T-helper 1 cell treated with Interleukin-12 subunit alpha and Interleukin-12 subunit beta and Interleukin-4 antibody, amounts not matched to agents 30 ng/mL and 1 ng/mL, for 36 hours (primary cell): Measurements from ENCODE around the gene HIRIP3. TPM values are rescaled to one million over a fixed set of nuclear protein-coding genes. Genes with fewer than 3 reads are reported as not detected.
"Not testable (repeated sequence)": the region's sequence is repeated elsewhere in the genome, so short reads cannot be mapped to it uniquely, and the experiment has no call there.

Experiments
- intact Hi-C: fragments of 100-400 bp; cut with micrococcal nuclease; formaldehyde crosslinking; loops from one replicate; pipeline ENCODE4 v1.15.1; 2024
- total RNA-seq: library from RNA; stranded (reverse); gene quantifications from 2 replicates; pipeline ENCODE4 v1.2.3, GENCODE V29; 2022

HIRIP3 gene
- total RNA-seq, result 35.8 and 36.9 TPM in 2 replicates

- intact Hi-C loops, result loop anchor here (1.0 to 10.0 kb wide), 4 partner anchors 401 to 1173 kb away; partner anchors contain the start of genes ATXN2L, CFAP119 and RNF40
These were observed at the start of gene HIRIP3 for GRCh38 chr16:29995324-29995910. TSS of gene HIRIP3 (minus strand) at chr16:29995617. CDS start at chr16:29995605, 12 bp downstream.

- intact Hi-C loops, result no loop called here
These were observed 46.4 kb upstream of the HIRIP3 start for GRCh38 chr16:30041841-30042240.

- intact Hi-C loops, result not testable (repeated sequence)
These were observed 45.3 kb upstream of the HIRIP3 start for GRCh38 chr16:30040690-30041089.

GRCh38 chr16:30040221-30040620, 44.8 kb upstream of the HIRIP3 start:
- intact Hi-C loops, result no loop called here

GRCh38 chr16:30033270-30033669, 37.9 kb upstream of the HIRIP3 start:
- intact Hi-C loops, result no loop called here

- intact Hi-C loops, result no loop called here
These were observed 36.8 kb upstream of the HIRIP3 start for GRCh38 chr16:30032083-30032819.

- intact Hi-C loops, result no loop called here
These were observed 36.1 kb upstream of the HIRIP3 start for GRCh38 chr16:30031477-30031918.

- intact Hi-C loops, result no loop called here
These were observed 35.5 kb upstream of the HIRIP3 start, which contains the start of gene TLCD3B for GRCh38 chr16:30030841-30031413. TSS of gene TLCD3B (minus strand) at chr16:30031271. CDS start at chr16:30030527, 744 bp downstream.

- intact Hi-C loops, result no loop called here
These were observed 34.7 kb upstream of the HIRIP3 start for GRCh38 chr16:30030011-30030685.

GRCh38 chr16:30028438-30029076, 33.1 kb upstream of the HIRIP3 start:
- intact Hi-C loops, result no loop called here

- intact Hi-C loops, result no loop called here
These were observed 32.4 kb upstream of the HIRIP3 start for GRCh38 chr16:30027588-30028437.

GRCh38 chr16:30026449-30026848, 31.0 kb upstream of the HIRIP3 start:
- intact Hi-C loops, result no loop called here

- intact Hi-C loops, result no loop called here
These were observed 30.2 kb upstream of the HIRIP3 start for GRCh38 chr16:30025574-30025973.

- intact Hi-C loops, result no loop called here
These were observed 29.7 kb upstream of the HIRIP3 start for GRCh38 chr16:30025156-30025555.

GRCh38 chr16:30024451-30024850, 29.0 kb upstream of the HIRIP3 start:
- intact Hi-C loops, result loop anchor here (5.0 kb wide), 3 partner anchors 122 to 197 kb away; partner anchors contain the start of gene ASPHD1

GRCh38 chr16:30023586-30023985, 28.2 kb upstream of the HIRIP3 start:
- intact Hi-C loops, result loop anchor here (5.0 kb wide), 3 partner anchors 121 to 196 kb away; partner anchors contain the start of gene ASPHD1

GRCh38 chr16:30022887-30023286, 27.5 kb upstream of the HIRIP3 start, which contains the start of gene C16orf92:
TSS of gene C16orf92 (plus strand) at chr16:30023198. CDS start at chr16:30023341, 143 bp downstream.
- intact Hi-C loops, result loop anchor here (5.0 kb wide), 3 partner anchors 121 to 196 kb away; partner anchors contain the start of gene ASPHD1

- intact Hi-C loops, result no loop called here
These were observed 23.3 kb upstream of the HIRIP3 start for GRCh38 chr16:30018731-30019158.

GRCh38 chr16:30017937-30018336, 22.5 kb upstream of the HIRIP3 start:
- intact Hi-C loops, result not testable (repeated sequence)

GRCh38 chr16:30017277-30017656, 21.9 kb upstream of the HIRIP3 start:
- intact Hi-C loops, result no loop called here
